Regular cardiac myocyte (primary cell): ENCODE data around the gene SMAD2. TPM values are rescaled to one million over a fixed set of nuclear protein-coding genes. Genes with fewer than 3 reads are reported as not detected.

Source experiments
- total RNA-seq: library from RNA; depleted of rRNA; stranded (reverse); fragments of >200 nt; gene quantifications from 2 replicates; pipeline ENCODE4 v1.2.3, GENCODE V29; 2014

Gene SMAD2
- 52.7 and 62.3 TPM in 2 replicates for total RNA-seq

GRCh38 chr18:47930199-47930930 lies at the start of gene SMAD2:
TSS of gene SMAD2 (minus strand) at chr18:47930659. CDS start at chr18:47896756, 33,903 bp downstream.

